Hematopoietic multipotent progenitor cell treated with erythropoietin and hydrocortisone succinate and interleukin-3 and kit ligand, for 4 days (in vitro differentiated cells): ENCODE results near the gene GALNT8.
"Not testable (repeated sequence)": the region's sequence is repeated elsewhere in the genome, so short reads cannot be mapped to it uniquely, and the experiment has no call there.

ENCODE experiments used
- DNase-seq: peaks from one replicate; pipeline ENCODE4 v3.0.0-alpha.2; 2015

GALNT8 gene

DNA sequence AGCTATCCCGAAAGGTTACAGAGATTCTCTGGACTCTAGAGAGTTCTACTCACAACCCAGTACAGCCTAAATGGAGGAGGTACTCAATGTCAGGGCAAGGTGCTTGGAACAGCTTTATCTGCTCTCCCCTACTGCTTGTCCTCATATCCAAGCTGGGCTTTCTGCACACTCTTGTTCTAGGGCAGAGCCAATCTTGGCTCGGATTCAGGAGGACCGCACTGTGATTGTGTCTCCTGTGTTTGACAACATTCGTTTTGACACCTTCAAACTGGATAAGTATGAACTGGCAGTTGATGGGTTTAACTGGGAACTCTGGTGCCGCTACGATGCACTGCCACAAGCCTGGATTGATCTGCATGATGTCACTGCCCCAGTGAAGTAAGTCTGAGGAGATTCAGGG lies 25.0 kb downstream of the GALNT8 start:
- DNase-seq = no peak

DNA sequence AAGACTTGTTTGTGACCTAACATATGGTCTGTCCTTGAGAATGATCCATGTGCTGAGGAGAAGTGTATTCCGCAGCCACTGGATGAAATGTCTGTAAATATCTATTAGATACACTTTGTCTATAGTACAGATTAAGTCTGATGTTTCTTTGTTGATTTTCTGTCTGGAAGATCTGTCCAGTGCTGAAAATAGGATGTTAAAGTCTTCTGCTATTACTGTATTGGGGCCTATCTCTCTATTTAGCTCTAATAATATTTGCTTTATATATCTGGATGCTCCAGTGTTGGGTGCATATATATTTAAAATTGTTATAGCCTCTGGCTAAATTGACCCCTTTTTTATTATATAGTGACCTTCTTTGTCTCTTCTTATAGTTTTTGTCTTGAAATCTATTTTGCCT lies 31.5 kb downstream of the GALNT8 start:
- DNase-seq = not testable (repeated sequence)

DNA sequence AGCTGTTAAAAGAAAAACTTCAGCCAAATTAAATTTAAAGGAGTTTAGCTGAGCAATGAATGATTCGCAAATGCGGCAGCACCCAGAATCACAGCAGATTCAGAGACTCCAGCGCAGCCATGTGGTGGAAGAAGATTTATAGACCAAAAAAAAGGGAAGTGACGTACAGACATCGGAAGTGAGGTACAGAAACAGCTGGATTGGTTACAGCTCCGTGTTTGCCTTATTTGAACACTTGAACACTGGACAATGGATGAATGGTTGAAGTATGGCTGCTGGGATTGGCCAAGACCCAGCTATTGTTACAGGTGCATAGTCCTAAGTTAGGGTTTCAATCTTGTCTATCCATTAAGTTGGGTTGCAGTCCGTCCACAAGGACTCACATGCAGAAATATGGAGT lies 42.6 kb downstream of the GALNT8 start:
- DNase-seq = peak; percentile 50

DNA sequence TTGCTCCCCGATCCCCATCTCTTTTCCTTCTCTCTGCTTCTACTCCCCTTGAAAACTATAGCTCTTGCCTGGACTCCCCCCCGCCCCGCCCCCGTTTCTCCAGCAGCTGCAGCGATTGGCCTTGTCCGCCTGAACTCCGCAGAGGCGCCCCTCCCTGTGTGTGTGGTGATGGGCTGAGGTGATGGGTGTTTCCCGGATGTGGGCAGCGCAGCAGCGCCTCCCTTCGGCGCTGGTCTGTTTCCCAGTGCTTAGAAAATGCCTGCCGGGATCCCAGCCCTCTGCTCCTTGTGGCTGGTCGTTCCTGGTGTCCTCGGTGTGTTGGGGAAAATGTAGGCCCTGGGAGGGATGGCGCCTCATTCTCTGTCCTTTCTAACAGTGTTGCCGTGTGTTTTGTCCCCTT lies 43.3 kb downstream of the GALNT8 start:
- DNase-seq = peak; percentile 14

DNA sequence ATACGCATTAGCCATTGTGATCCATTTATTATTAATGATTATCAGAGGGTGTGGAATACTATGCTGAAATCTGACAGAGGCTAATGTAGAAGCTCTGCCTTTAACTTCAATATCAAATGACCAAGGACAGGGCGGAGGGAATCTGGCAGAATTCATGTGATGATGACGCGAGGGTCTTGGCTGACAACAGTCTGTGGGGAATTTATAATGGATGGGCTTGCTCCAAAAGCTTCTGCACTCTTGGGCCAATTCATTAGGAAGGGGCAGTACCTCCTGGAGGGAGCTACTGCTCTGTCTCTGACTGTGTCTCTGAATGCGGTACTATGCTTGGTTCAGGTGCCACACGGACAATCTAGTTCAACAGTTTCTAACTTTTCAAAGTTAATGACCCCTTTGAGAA lies 46.2 kb downstream of the GALNT8 start:
- no peak for DNase-seq

DNA sequence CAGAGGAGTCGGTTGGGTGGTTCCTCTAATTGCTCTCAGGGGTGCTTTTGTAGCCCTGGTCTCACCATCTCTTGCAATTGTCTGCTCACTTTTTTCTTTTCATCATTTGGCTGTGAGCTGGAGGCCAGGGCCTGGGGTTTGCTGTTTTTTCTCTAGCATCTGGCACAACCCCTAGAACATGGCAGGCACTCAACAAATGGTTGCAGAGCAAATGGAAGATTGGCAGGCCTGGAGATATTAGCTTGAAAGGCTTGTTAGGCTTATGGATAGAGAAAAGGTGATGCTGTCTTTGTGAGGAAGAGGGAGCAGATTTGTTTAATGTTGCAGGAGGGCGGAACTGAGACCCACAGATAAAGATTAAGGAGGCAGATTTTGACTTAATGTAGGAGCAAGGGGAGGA lies 47.0 kb downstream of the GALNT8 start:
- DNase-seq = no peak

DNA sequence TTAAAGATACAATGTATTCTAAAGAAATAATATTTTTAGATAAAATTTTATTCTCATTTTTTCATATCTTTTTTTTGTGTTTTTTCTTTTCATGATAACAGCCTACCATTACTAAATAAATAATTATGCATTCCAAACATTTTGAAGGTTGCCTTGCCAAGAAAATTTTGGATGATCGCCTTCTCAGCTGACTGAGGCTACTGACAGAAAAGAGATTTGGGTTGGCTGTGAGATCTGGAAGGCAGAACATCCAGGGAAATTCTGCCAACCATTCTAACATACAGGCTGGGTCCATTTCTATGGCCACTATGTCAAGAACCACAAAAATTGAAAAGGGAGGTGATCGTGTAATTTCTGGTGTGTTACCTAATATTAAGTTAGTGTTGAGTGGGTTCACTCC lies 48.1 kb downstream of the GALNT8 start:
- no peak for DNase-seq

DNA sequence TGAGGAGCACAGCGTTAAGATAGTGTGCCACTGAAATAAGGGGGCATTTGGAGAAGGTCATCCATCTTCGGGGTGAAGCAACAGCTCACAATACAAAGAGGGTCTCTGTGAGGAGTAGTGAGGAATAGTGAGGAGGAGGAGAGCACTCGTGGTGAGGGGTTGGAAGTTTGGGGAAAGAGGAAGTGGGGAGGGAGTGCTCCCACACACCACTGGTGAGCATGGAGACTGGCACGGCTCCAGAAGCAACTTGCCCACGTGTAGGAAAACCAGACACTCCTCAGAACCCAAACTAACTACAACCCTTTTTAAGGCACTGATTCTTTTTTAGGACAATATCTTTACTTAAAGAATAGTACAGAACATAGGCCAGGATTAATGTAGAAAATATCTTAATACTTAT lies 48.9 kb downstream of the GALNT8 start:
- no peak for DNase-seq

DNA sequence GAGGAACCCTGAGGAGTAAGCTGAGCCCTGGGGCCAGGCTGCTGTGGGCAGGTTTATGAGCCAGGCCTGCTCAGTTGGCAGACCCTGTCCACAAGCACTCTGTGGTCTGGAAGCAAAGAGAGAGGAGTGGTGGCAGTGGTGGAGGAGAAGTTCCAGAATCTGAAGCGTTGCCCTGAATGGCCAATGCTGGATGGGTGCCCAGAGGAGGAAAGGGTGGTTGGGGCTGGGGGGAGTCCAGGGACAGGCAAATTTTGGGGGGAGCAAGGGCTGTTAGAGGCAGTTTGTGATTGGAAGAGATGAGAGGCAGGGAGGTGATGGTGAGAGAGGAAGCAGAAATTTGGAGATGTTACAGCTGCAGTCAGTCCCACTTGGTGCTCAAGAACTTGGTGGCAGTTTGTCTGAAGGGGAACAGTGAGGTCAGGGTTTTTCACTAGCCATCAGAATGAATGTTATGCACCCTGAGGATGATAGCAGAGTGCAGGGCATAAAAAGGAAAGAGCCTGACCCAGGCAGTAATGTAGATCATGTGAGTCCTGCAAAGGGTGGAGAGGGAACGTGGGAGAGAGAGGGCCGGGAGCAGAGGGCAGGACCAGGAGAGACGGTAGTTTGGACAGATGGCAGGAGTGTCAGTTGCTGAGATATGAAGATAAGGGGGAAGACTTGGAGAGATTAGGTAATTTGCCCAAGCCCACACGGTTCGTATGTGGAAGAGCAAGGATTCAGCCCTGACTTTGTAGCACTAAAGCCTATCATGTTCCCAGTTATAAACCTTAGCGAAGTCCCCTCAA lies 51.2 kb downstream of the GALNT8 start:
- no peak for DNase-seq

DNA sequence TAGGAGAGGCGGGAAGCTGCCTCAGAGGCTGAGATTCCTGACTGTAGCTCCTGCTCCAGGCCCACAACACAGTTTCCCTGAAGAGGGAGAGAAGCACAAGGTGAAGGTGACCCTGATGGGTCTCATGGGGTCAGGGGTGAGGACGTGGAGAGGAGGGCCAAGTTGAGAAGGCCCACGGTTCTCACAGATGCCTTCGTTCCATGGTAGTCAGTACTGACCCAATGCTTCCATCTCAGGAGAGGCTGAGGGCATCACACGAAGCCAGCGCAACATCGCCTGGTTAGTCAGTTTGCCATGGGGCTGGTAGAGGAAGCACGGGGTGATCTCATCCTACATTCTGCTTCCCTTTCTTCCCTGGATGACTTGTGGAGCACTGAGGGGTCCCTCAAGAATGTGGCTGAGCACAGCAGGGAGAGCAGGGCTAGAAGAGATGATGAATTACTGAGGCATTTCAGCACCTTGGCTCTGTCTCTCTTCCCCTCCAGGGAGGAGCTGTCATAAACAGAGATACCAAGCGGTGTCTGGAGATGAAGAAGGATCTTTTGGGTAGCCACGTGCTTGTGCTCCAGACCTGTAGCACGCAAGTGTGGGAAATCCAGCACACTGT lies 51.9 kb downstream of the GALNT8 start:
- DNase-seq = no peak

DNA sequence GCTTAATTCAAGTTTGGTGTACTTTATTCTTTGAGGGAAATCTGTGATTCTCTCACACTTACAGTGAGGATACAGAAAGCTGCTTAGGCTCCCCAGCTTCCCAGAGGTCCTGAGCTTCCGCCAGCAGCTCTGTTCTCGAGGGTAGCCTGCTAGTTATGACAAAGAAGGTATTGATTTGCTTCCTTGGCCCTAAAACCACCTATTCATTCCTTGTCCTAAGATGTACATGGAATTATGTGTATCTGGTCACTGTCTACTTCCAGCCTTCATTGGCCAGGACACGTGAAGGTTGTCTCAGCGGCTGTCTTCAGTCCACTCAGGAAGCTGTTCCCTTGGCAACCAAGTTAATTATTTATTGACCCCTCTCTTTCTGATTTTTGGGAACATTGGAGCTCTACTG lies 55.7 kb downstream of the GALNT8 start:
- no peak for DNase-seq

DNA sequence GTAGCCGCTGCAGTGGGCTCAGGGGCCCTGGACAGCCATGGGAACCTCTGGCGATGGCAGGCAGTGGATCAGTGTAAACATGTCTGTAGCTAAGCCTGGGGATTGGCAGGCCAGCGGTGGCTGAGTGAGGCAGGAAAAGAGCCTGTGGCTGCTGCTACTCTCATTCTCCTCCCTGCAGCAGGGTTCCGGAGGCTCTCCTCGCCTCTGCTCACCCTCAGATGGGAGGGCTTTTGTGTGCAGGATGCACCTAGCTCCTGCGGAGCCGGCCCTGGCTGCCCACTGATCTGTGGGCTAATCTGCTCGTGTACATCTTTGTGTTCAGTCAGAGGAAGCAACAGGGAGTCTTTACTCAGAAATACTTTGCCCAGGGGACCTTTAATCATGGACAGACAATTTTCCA lies 59.5 kb downstream of the GALNT8 start:
- no peak for DNase-seq

DNA sequence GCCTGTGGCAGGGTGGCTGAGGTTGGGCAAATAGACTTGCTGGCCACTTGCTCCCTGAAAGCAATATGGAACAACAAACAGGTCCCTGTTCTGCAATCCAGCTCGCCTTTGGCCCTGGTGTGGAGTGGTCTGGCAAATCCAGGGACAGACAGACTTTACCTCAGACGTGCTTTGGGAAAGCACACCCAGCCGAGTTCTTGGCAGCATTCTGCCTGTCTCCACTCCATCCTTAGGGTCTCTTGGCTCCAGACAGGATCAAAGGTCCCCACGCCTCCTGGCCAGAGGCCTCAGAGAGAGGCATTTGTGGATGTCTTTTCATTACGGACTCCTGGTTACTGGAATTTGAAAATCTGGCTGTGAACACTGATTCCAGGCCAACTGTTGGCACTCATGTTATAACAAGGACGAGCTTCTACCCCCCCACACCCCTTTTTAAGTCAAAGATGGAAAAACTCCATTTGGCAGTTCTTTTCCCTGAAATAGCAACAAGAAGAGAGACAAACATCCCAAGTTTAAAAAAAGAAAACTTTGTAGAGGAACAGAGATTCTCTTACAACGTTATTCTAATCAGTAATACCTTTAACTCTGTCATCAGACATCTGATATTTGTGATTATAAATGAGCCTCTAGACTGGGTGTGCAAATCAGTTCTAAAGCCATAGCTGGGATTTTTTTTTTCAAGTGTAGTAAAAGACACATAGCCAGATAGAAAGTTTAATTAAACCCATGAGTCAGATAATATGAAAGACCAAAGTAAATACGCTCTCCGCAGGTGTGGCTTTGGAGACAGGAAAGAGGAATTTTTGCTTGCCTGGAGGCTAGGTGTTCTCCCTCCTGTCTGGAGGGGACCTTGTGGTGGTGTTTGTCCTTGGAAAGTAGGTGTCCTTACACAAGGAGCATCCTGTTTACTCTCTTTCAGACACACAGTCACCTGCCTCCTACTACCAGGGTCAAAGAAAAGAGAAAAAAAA lies 60.7 kb downstream of the GALNT8 start:
- no peak for DNase-seq

DNA sequence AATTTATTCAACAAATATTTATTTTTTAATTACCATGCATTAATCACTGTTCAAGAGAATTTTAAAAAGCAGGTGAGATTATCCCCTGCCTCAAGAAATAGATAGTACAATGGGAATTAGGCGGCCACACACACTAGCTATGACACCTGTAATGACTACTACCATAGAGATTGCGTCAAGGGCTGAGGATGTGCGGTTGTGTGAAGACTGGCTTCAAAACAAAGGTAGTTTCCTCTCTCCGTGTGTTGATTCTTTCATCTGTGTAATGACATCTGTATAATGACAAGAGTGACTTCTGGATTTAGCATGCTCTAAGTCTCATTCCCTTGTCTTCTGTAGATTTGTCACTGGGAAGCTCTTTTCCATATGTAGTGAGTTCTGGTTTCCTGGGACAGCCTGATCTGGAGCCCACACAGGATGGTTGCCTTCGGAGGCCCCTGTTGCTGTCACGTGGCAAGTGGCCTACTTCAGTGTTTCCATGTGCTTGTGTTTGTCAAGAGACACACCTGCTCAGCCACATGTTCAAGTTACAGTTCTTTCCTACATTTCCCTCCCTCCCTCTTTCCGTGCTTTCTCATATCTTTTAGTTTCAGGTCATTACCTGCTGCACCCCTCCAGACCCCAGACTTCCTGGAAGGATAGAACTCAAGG lies 64.3 kb downstream of the GALNT8 start:
- no peak for DNase-seq

DNA sequence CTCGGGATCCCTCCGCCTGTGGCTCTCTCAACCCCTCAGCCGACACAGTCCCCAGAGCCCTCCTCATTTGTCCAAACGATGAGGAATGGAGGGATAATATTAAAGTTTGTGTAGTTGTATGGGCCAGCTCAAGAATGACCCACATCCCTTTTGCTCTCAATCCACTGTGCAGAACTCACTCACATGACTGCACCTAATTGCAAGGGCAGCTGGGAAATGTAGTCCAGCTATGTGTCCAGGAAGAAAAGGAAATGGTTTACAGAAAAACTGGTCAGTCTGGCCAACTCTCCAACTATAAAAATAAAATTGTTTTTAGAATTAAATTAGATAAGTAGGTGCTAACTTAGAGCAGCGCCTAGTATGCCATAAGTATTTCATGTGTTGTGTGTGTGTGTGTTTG lies 66.6 kb downstream of the GALNT8 start:
- DNase-seq = no peak

DNA sequence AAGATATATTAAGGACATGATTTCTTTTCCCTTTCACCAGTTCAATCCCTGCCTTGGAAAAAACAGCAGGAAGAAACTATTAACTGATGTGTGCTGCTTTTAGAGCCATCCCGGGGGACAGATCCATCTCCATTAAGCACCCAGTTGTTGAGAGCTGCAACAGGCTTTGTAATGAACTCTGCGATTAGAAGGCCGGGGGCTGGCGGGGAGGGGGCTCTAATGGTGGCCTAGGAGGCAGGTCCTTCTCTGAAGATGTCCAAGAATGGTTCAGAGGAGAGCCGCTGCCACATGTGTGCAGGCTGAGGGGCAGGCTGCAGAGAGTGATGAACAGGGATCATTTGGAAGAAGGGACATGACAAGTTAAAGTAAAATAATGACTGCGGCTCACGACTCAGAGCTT lies 67.8 kb downstream of the GALNT8 start:
- DNase-seq = no peak

DNA sequence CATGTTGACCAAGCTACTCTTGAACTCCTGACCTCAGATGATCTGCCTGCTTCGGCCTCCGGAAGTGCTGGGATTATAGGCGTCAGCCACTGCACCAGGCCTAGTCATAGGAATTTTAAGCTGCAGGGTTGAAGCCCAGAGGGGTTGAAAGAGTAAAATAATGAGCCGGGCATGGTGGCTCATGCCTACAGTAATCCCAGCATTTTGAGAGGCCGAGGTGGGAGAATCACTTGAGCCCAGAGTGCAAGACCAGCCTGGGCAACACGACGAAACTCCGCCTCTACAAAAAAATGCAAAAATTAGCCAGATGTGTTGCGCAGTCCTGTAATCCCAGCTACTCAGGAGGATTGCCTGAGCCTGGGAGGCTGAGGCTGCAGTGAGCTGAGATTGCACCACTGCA lies 69.6 kb downstream of the GALNT8 start:
- no peak for DNase-seq

DNA sequence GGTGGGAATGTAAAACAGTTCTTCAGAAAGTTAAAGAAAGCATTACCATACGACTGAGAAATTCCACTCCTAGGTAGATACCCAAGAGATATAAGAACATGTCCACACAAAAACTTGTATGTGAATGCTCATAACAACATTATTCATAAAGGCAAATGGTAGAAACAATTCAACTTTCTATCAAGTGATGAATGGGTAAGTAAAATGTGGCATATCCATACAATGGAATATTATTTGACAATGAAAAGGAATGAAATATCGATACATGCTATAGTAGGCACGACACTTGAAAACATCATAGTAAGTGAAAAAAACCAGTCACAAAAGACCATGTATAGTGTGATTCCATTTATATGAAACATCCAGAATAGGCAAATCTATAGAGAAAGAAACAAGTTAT lies 71.3 kb downstream of the GALNT8 start:
- DNase-seq = no peak

DNA sequence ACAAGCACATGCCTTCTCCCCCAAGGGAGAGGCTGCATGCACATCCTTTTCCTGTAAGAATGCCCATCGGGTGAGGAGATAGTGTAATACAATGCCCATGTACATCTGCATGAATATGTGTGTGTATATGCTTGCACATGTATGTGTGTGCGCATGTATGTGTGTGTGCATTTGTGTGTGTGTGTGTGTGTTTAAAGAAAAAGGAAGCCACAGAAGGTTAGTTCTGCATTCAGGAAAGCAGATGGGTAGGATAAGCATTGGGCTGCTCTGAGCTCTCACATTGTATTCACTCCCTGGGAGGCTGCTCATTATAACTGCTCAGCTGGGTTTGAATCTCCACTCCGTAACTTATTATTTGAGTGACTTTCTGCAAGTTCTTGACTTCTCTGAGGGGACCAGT lies 74.3 kb downstream of the GALNT8 start:
- DNase-seq = peak; percentile 58

DNA sequence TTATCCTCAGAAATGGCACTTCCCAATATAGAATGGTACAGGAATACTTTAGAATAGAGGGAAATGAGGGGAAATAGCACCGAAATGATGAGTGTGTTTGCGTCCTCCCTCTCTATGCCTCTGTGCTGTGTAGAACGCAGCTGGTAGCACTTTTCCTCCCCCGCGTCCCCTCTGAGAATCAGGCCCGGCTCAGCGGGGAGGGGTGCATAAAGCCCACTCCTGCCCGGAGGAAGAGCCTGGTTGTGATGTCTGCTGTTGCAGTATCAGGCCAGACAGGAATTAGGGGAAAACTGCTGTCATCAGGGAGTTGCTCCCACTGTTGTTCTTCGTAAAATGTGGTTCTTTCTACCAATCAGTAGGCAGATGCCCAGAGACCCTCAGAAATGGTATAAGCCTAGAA lies 76.0 kb downstream of the GALNT8 start:
- DNase-seq = no peak

DNA sequence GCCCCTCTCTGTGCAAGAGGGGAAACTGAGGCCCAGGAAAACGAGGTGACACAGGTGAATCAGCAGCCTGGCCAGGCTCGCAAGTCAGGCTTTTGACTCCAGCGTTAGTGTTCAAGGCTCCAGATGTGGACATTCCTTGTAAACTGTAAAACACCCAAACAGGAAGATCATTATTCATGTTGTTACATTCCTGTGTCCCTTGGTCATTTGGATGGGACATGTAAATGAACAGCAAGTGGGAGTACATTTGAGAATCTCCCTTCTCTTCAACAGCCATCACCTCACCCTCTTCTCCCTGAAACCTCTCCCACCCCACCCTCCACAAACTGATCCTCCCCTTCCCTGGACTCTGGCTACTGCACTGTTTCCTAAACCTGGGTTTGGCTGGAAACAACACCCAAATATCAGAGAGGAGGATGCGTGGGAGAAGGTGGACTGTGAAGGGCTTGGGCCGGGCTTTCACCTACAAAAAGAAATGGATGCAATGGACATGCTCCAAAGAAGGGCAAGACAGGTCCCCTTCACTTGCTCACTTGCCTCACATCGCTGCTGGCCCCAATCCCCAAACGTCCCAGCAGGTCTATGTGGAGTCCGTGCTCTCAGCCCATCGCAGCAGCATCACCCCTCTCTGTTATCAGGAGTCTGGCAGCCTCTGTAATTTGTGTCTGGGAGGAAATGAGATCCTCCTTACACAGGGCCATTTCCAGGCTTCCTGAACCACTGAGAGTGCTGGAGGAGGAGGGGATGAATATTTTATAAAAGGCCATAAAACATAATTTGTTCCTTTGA lies 76.7 kb downstream of the GALNT8 start:
- DNase-seq = no peak

DNA sequence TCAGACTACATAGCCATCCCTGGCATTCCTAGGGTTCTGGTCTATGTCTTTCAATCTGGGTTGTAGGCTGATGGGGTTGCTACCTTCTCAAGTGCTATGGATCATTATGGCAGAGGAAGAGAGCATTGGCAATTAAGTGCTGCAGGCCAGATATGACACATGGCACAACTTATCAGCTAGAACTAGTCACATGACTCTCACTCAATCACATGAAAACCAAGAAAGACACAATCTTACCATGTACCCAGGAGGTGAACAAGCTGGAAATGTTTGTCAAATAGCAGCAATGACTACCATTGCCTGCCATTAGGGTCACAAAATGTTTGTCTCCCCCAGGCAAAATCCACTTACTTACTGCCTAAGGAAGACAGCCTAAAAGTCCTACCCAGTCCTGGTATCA lies 80.4 kb downstream of the GALNT8 start:
- DNase-seq = no peak
